HepG2 (cell line): Measurements from ENCODE around the gene BBC3. TPM values are rescaled to one million over a fixed set of nuclear protein-coding genes. Genes with fewer than 3 reads are reported as not detected.
A peak's percentile ranks its signal among the peaks of the same experiment; 100 is the strongest.

ENCODE experiments used
- AHR ChIP-seq: IDR thresholded peaks from 2 replicates; pipeline ENCODE4 v1.6.1; 2018; ENCODE audit warnings: missing genetic modification reagents, missing compliant biosample characterization
- FOSL2 ChIP-seq: sonication (generic); formaldehyde crosslinking; IDR thresholded peaks from 2 replicates; pipeline ENCODE4 v1.4.0; 2020; ENCODE audit warnings: missing genetic modification reagents
- GLI4 ChIP-seq: sonication (generic); formaldehyde crosslinking; IDR thresholded peaks from 2 replicates; pipeline ENCODE4 v1.5.1; 2020; ENCODE audit warnings: missing genetic modification reagents, mild to moderate bottlenecking, moderate library complexity, borderline replicate concordance
- GMEB2 ChIP-seq: IDR thresholded peaks from 2 replicates; pipeline ENCODE4 v1.6.1; 2016; ENCODE audit warnings: missing biosample characterization, missing genetic modification reagents, low read depth
- GPN1 ChIP-seq: sonication (generic); formaldehyde crosslinking; IDR thresholded peaks from 2 replicates; pipeline ENCODE4 v1.5.1; 2020; ENCODE audit warnings: missing genetic modification reagents, borderline replicate concordance
- GTF3A ChIP-seq: sonication (generic); formaldehyde crosslinking; conservative IDR thresholded peaks from 2 replicates; pipeline ENCODE4 v1.4.0; 2020; ENCODE audit warnings: mild to moderate bottlenecking, missing genetic modification reagents
- HNRNPL ChIP-seq: fragments of 200-400 bp; formaldehyde crosslinking; IDR thresholded peaks from 2 replicates; pipeline ENCODE4 v1.6.1; 2017; ENCODE audit warnings: mild to moderate bottlenecking, low read depth, low read length
- MBD4 ChIP-seq: IDR thresholded peaks from 2 replicates; pipeline ENCODE4 v1.6.1; 2012; ENCODE audit warnings: low read length, inconsistent platforms, borderline replicate concordance
- MBNL3 ChIP-seq: fragments of 250-450 bp; sonication (Bioruptor Pico); conservative IDR thresholded peaks from 2 replicates; pipeline ENCODE4 v1.8.0; 2022; ENCODE audit warnings: mild to moderate bottlenecking, inconsistent platforms
- MZF1 ChIP-seq: sonication (generic); formaldehyde crosslinking; IDR thresholded peaks from 2 replicates; pipeline ENCODE4 v1.8.1; 2023; ENCODE audit warnings: mild to moderate bottlenecking, missing genetic modification reagents, borderline replicate concordance
- PCBP2 ChIP-seq: fragments of 200-400 bp; formaldehyde crosslinking; optimal IDR thresholded peaks from 2 replicates; pipeline ENCODE3; 2018; ENCODE audit warnings: low read length, low read depth; ENCODE audit not compliant: poor library complexity, severe bottlenecking
- PHF21A ChIP-seq: sonication (generic); formaldehyde crosslinking; IDR thresholded peaks from 2 replicates; pipeline ENCODE4 v1.5.0; 2020; ENCODE audit warnings: mild to moderate bottlenecking, missing genetic modification reagents
- POGZ ChIP-seq: sonication (generic); formaldehyde crosslinking; IDR thresholded peaks from 2 replicates; pipeline ENCODE4 v1.4.0; 2020; ENCODE audit warnings: mild to moderate bottlenecking, missing genetic modification reagents
- PTBP1 ChIP-seq: fragments of 200-400 bp; formaldehyde crosslinking; IDR thresholded peaks from 2 replicates; pipeline ENCODE4 v1.6.1; 2018; ENCODE audit warnings: low read length, low read depth; ENCODE audit not compliant: poor library complexity, severe bottlenecking
- REXO4 ChIP-seq: sonication (generic); formaldehyde crosslinking; IDR thresholded peaks from 2 replicates; pipeline ENCODE4 v1.8.0; 2022; ENCODE audit warnings: missing genetic modification reagents, mild to moderate bottlenecking, borderline replicate concordance
- SRSF9 ChIP-seq: fragments of 200-400 bp; formaldehyde crosslinking; IDR thresholded peaks from 2 replicates; pipeline ENCODE4 v1.6.1; 2018; ENCODE audit warnings: borderline replicate concordance, mild to moderate bottlenecking, low read depth, low read length; ENCODE audit not compliant: insufficient read depth, poor library complexity, severe bottlenecking
- TAF1 ChIP-seq: sonication (generic); formaldehyde crosslinking; IDR thresholded peaks from 2 replicates; pipeline ENCODE4 v1.4.0; 2020; ENCODE audit warnings: missing genetic modification reagents
- TEAD2 ChIP-seq: sonication (generic); formaldehyde crosslinking; IDR thresholded peaks from 2 replicates; pipeline ENCODE4 v1.9.0; 2021; ENCODE audit warnings: missing genetic modification reagents
- TRIM24 ChIP-seq: sonication (generic); formaldehyde crosslinking; IDR thresholded peaks from 2 replicates; pipeline ENCODE4 v1.8.0; 2022; ENCODE audit warnings: mild to moderate bottlenecking, missing genetic modification reagents
- ZNF207 ChIP-seq: fragments of 450-650 bp; IDR thresholded peaks from 2 replicates; pipeline ENCODE4 v1.6.1; 2016; ENCODE audit warnings: antibody characterized with exemption, borderline replicate concordance
- ZNF256 ChIP-seq: sonication (generic); formaldehyde crosslinking; conservative IDR thresholded peaks from 2 replicates; pipeline ENCODE4 v1.4.0; 2020; ENCODE audit warnings: missing genetic modification reagents
- ZNF580 ChIP-seq: IDR thresholded peaks from 2 replicates; pipeline ENCODE4 v1.6.1; 2016; ENCODE audit warnings: low read depth, borderline replicate concordance
- ZNF678 ChIP-seq: sonication (generic); formaldehyde crosslinking; IDR thresholded peaks from 2 replicates; pipeline ENCODE4 v1.4.0; 2020; ENCODE audit warnings: mild to moderate bottlenecking, missing genetic modification reagents
- ZNF691 ChIP-seq: sonication (generic); formaldehyde crosslinking; IDR thresholded peaks from 2 replicates; pipeline ENCODE4 v1.4.0; 2020; ENCODE audit warnings: missing genetic modification reagents, low read depth, mild to moderate bottlenecking, borderline replicate concordance
- ZNF768 ChIP-seq: sonication (generic); formaldehyde crosslinking; IDR thresholded peaks from 2 replicates; pipeline ENCODE4 v1.4.0; 2020; ENCODE audit warnings: missing genetic modification reagents
- ZNF773 ChIP-seq: sonication (generic); formaldehyde crosslinking; IDR thresholded peaks from 2 replicates; pipeline ENCODE4 v1.4.0; 2020; ENCODE audit warnings: missing genetic modification reagents, borderline replicate concordance
- ZNF878 ChIP-seq: sonication (generic); formaldehyde crosslinking; IDR thresholded peaks from 2 replicates; pipeline ENCODE4 v1.8.1; 2023; ENCODE audit warnings: mild to moderate bottlenecking, missing genetic modification reagents, moderate library complexity
- ZNF879 ChIP-seq: sonication (generic); formaldehyde crosslinking; IDR thresholded peaks from 2 replicates; pipeline ENCODE4 v1.8.1; 2023; ENCODE audit warnings: missing genetic modification reagents
- ZSCAN31 ChIP-seq: sonication (generic); formaldehyde crosslinking; IDR thresholded peaks from 2 replicates; pipeline ENCODE4 v1.5.0; 2020; ENCODE audit warnings: low read depth, mild to moderate bottlenecking, missing genetic modification reagents
- polyA plus RNA-seq, 8 experiments: library from polyadenylated mRNA; depleted of rRNA in 3 of 8; stranded (reverse) in 7 of 8; unstranded in 1 of 8; fragments of >200 nt; fragmentation: Illumina TruSeq in 4 of 8; extraction: Trizol in 4 of 8; gene quantifications; 2 replicates each; pipeline versions ENCODE4 v1.2.1 to v1.2.3, GENCODE V29; 2011 to 2016; ENCODE audit warnings: low read depth in 4 of 8, missing spikeins in 1 of 8, mixed read lengths in 1 of 8; ENCODE audit not compliant: insufficient read depth in 1 of 8
- total RNA-seq, 5 experiments: library from RNA; depleted of rRNA; stranded (reverse); fragments of >200 nt; fragmentation: Illumina TruSeq; extraction: Trizol; gene quantifications; 2 replicates each; pipeline ENCODE4 v1.2.3, GENCODE V29; 2016; ENCODE audit warnings: low read depth in 1 of 5

BBC3 gene
- total and polyA plus RNA-seq, 2 of the 13 experiments (the other 11 are each of a cell fraction or from before 2014, with no cell fraction given): 6.1 to 8.8 TPM

- no peak for TF ChIP-seq ZNF580 (CRISPR knock-in tag)
- no peak for TF ChIP-seq ZNF879 (CRISPR knock-in tag)
- no peak for TF ChIP-seq MZF1 (CRISPR knock-in tag)
- no peak for TF ChIP-seq MBNL3 (CRISPR knock-in tag)
- TF ChIP-seq FOSL2 (CRISPR knock-in tag): peak; percentile 57
- TF ChIP-seq SRSF9: no peak
- no peak for TF ChIP-seq GLI4 (CRISPR knock-in tag)
- peak; percentile 31; the same call in 1 of the 2 replicates for TF ChIP-seq ZSCAN31 (CRISPR knock-in tag)
- TF ChIP-seq ZNF768 (CRISPR knock-in tag): no peak; the same call in 1 of the 2 replicates
- TF ChIP-seq PHF21A: peak; percentile 87
- no peak for TF ChIP-seq ZNF678 (CRISPR knock-in tag)
- peak; percentile 61; the same call in 1 of the 2 replicates for TF ChIP-seq POGZ (CRISPR knock-in tag)
- TF ChIP-seq HNRNPL: 0 out of 2 replicates have a peak, but pooled peaks have one; percentile 41
- TF ChIP-seq PTBP1: no peak
- TF ChIP-seq ZNF207: peak; percentile 32; the same call in 1 of the 2 replicates
- TF ChIP-seq REXO4 (CRISPR knock-in tag): no peak
- TF ChIP-seq AHR (CRISPR knock-in tag): no peak
- TF ChIP-seq GMEB2 (CRISPR knock-in tag): no peak
- no peak for TF ChIP-seq TRIM24 (CRISPR knock-in tag)
- peak; percentile 91 for TF ChIP-seq ZNF256 (CRISPR knock-in tag)
- no peak for TF ChIP-seq GTF3A (CRISPR knock-in tag)
- TF ChIP-seq ZNF773 (CRISPR knock-in tag): peak; percentile 68; the same call in 1 of the 2 replicates
- TF ChIP-seq TAF1 (CRISPR knock-in tag): peak; percentile 74
- no peak for TF ChIP-seq ZNF878 (CRISPR knock-in tag)
- TF ChIP-seq GPN1 (CRISPR knock-in tag): no peak
- TF ChIP-seq ZNF691: peak; percentile 39; the same call in 1 of the 2 replicates
- no peak for TF ChIP-seq MBD4
- no peak for TF ChIP-seq TEAD2 (CRISPR knock-in tag)
- TF ChIP-seq PCBP2: no peak
Measured at GRCh38 chr19:47231215-47232054, 436 bp upstream of the BBC3 start (continued).
